Renal pelvis (tissue), 4 donors: ENCODE measurements around the gene EHMT2. TPM values are rescaled to one million over a fixed set of nuclear protein-coding genes. Genes with fewer than 3 reads are reported as not detected.
"Not testable (repeated sequence)": the region's sequence is repeated elsewhere in the genome, so short reads cannot be mapped to it uniquely, and the experiment has no call there.

Source experiments
- DNase-seq: peaks from one replicate; pipeline ENCODE4 v3.0.0-alpha.2; 2013
- polyA plus RNA-seq, 3 donors: library from polyadenylated mRNA; unstranded; fragments of 120-200 nt; gene quantifications; one replicate each; pipeline ENCODE4 v1.2.1, GENCODE V29; 2013; ENCODE audit not compliant: insufficient read length in 3 of 3

Gene EHMT2
- polyA plus RNA-seq, 3 donors: 92.0 to 100 (median 98.1) TPM

GRCh38 chr6:31920811-31921210, 23.3 kb upstream of the EHMT2 start:
- no peak for DNase-seq

DNA sequence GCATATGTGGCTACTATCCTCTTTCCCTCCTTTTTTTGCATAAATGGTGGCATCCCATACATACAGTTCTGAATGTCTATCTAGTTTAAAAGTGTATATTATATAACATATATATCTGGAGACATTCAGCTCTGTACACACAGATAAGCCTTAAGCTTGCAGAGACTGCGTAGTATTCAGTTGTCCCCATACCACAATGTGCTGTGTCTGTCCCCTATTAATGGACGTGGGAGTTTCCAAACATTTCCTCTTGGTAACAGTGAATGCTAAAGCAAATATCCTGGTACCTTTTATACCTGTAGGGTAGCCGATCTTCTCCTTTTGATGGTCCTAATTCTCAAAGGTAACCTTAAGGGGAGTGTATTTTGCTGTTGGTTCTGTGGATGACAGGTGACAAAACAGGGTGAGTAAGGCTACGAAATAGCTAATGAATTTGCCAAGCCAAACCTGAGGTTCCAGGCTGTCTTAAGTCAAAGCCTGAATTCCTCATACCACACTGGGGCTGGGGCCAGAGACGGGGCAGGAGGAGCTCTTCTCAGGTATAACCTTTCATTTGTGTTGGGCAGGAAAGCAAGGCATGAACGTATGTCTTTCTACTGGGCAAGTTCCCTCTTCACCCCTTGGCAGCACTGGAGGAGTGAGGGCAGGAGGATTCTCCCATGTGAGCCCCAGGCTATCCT, 22.3 kb upstream of the EHMT2 start:
- no peak for DNase-seq

DNA sequence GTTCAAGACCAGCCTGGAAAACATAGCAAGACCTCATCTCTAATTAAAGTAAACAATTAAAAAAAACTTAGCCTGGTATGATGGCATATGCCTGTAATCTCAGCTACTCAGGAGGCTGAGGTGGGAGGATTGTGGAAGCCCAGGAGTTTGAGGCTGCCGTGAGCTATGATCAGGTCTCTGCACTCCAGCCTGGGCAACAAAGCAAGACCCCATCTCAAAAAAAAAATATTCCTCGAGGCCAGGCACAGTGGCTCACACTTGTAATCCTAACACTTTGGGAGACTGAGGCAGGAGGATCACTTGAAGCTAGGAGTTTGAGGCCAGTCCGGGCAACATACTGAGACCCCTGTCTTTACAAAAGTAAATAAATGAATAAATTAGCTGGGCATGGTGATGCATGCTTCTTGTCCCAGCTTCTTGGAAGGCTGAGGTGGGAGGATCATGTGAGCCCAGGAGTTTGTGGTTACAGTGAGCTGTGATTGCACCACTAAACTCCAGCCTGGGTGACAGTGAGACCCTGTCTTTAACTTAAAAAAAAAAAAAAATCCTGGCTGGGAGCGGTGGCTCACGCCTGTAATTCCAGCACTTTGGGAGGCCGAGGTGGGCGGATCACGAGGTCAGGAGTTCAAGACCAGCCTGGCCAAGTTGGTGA, 20.7 kb upstream of the EHMT2 start:
- DNase-seq: no peak

DNA sequence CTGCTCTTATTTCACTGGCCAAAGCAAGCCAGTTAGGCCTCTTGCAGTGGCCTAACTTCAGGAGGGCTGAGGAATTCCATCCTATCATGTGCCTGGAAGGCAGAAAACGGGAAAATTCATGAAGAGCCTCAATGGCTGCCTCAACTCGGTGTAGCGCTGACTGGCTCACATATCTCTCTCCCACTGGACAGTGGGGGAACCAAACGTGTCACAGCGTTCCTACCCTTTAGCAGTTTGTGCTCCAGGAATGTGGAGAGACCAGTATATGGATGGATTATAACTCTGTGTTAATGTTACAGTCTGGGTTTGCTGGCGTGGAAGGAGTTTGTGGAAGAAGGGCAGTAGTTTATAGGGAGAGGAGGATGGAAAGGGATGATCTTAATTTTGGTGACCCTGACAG, 18.3 kb upstream of the EHMT2 start:
- DNase-seq: no peak

GRCh38 chr6:31915351-31915750, 17.9 kb upstream of the EHMT2 start:
- DNase-seq: no peak

DNA sequence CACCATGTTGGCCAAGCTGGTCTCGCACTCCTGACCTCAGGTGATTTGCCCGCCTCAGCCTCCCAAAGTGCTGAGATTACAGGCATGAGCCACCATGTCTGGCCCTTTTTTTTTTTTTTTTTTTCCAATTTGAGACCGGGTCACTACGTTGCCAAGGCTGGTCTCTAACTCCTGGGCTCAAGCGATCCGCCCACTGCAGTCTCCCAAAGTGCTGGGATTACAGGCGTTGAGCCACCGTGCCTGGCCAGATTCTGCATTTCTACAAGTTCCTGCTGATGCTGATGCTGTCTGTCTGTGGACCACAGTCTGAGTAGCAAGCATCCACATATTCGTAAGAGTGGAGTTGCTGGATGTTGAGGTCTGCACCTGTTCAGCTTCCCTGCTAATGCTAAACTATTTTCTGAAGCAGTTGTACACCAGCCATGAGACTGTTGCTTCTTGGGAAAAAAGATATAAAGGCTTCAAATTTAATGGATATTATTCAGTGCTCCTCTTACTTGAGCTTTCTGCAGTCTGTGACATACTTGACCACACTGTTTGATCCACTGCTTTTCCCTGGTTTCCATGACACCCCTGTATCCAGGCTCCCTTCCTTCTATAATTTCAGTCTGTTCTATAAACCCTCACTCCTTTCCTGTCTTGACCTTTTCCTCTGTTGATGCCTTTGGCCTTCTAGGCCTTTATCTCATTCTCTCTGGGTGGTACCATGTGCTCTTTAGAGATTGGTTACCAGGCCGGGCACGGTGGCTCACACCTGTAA, 14.5 kb upstream of the EHMT2 start:
- DNase-seq: no peak

- not testable (repeated sequence) for DNase-seq
Observed at GRCh38 chr6:31909298-31909697, 11.8 kb upstream of the EHMT2 start.

DNA sequence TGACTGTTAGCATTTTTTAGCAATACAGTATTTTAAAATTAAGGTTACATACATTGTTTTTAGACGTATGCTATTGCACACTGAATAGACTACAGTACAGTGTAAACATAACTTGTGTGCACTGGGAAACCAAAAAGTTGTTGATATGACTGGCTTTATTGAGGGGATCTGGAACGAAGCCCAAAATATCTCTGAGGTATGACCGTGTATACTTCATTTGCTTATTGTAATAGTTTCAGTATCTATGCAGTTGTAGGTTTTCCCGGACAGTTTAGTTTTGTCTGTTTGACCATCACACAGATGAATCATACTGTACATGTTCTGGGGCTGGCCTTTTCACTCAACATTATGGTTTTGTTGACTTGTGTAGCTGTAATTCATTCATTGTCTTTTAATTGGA, 11.3 kb upstream of the EHMT2 start:
- DNase-seq: no peak

- DNase-seq: not testable (repeated sequence)
Observed at GRCh38 chr6:31908255-31908654, 10.8 kb upstream of the EHMT2 start.

DNA sequence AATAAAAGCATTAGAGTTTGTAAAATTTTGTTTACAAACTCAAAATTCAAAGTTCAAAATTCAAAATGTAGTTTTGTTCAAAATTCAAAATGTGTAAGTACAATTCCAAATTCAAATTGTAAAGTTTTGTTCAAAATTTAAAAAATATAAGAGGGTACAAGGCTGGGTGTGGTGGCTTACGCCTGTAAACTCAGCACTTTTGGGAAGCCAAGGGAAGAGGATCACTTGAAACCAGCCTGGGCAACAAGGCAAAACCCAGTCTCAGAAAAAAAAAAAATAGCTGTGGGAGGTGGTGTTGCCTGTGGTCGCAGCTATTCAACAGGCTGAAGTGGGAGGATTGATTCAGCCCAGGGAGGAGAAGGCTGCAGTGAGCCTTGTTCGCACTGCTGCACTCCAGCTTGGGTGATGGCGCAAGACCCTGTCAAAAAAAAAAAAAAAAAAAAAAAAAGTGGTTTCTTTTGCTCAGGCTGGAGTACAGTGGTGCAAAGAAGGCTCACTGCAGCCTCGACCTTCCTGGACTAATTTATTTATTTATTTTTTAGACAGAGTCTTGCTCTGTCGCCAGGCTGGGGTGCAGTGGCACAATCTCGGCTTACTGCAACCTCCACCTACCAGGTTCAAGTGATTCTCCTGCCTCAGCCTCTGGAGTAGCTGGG, 9.8 kb upstream of the EHMT2 start:
- DNase-seq: peak; percentile 45

- not testable (repeated sequence) for DNase-seq
Observed at GRCh38 chr6:31906727-31907126, 9.2 kb upstream of the EHMT2 start.

DNA sequence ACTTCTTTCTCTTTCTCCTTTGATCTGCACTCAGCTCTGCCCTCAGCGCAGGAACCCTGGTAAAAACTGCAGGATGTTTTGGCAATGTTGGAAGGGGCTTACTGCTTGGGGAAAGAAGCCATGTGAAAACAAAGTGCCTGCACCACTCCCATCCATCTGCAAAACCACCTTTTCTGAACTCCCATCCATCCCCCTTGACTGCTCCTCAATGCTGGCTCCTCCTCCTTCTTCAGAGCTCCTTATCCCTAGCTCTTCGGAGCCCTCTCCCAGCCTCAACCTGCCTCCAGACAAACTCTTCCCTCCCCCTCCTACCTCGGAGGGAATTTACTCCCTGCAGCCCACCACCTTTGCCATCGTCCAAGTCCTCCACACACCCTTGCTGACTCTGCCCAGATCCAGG, 8.6 kb upstream of the EHMT2 start:
- no peak for DNase-seq

- no peak for DNase-seq
Observed at GRCh38 chr6:31905041-31905440, 7.5 kb upstream of the EHMT2 start.

GRCh38 chr6:31903957-31904356, 6.5 kb upstream of the EHMT2 start:
- DNase-seq: no peak

GRCh38 chr6:31901953-31902643, 4.6 kb upstream of the EHMT2 start, which contains the start of gene ZBTB12:
Gene ZBTB12 (minus strand): TSS chr6:31902086. CDS start chr6:31901305, 781 bp downstream.
- peak; percentile 98 for DNase-seq

GRCh38 chr6:31901415-31901952, 4.0 kb upstream of the EHMT2 start:
- peak; percentile 29 for DNase-seq

- no peak for DNase-seq
Observed at GRCh38 chr6:31900917-31901414, 3.5 kb upstream of the EHMT2 start.

DNA sequence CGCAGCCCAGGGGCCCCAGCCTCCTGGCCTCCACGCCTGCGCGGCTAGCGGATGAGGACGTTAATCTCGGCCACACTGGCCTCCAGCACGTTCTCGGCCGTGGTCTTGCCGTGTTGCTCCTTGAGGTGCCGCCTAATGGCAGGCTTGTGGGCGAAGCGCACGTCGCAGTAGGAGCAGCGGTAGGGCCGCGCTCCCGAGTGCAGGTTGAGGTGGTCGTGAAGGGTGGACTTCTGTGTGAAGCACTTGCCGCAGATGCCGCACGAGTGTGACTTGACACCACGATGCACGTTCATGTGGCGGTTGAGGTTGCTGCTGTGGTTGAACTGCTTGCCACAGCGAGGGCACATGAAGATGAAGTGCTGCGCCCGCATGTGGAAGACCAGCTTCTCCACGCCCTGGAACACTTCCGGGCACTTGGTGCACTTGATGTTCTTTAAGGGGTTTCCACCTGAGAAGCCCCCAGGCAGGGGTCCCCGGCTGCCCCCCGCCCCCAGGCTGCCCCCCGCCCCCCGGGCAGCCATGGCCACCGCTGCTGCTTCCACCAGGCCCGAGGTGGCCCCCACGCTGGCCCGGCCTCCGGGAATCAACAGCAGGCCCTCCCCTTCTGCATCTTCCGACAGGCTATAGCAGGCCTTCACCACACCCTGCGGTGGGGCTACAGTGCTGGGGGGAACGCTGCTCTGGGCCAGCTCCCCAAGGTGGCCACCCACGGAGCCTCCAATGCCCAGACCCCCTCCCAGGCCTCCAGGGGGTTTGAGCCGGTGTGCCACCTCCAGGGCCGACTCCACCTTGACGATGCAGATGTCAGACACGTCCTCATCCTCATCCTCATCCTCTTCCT, 2.6 kb upstream of the EHMT2 start:
- no peak for DNase-seq

DNA sequence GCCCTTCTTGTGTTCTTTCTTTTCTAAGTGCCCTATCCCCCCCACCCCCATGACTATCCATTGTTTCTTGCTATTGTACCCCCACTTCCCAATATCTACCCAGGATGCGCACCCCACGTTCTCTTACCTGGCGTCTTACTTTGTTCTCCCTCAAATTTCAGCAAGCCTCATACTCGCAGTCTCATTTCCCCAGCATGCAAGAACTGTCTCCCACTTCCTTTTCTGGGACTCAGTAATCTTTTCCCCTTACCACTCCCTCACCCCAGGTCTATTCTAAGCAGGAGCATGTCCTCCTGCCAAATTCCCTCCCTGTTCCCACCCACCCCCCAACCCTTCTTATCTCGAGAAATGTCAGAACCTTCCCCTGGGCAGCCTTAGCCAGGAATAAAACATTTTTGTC, 1.7 kb upstream of the EHMT2 start:
- DNase-seq: no peak

GRCh38 chr6:31898383-31899011, 999 bp upstream of the EHMT2 start:
- peak; percentile 41 for DNase-seq
